Loucy (cell line): Measurements from ENCODE around the gene CELF3.

Experiments
- CTCF ChIP-seq: fragments of 200-600 bp; sonication (generic); conservative IDR thresholded peaks from 2 replicates; pipeline ENCODE4 v1.5.1; 2014; ENCODE audit warnings: mild to moderate bottlenecking, antibody characterized with exemption, low read length
- EZH2phosphoT487 ChIP-seq: fragments of 200-600 bp; IDR thresholded peaks from 2 replicates; pipeline ENCODE4 v1.6.1; 2018; ENCODE audit warnings: antibody characterized with exemption, mild to moderate bottlenecking, moderate library complexity, borderline replicate concordance

DNA sequence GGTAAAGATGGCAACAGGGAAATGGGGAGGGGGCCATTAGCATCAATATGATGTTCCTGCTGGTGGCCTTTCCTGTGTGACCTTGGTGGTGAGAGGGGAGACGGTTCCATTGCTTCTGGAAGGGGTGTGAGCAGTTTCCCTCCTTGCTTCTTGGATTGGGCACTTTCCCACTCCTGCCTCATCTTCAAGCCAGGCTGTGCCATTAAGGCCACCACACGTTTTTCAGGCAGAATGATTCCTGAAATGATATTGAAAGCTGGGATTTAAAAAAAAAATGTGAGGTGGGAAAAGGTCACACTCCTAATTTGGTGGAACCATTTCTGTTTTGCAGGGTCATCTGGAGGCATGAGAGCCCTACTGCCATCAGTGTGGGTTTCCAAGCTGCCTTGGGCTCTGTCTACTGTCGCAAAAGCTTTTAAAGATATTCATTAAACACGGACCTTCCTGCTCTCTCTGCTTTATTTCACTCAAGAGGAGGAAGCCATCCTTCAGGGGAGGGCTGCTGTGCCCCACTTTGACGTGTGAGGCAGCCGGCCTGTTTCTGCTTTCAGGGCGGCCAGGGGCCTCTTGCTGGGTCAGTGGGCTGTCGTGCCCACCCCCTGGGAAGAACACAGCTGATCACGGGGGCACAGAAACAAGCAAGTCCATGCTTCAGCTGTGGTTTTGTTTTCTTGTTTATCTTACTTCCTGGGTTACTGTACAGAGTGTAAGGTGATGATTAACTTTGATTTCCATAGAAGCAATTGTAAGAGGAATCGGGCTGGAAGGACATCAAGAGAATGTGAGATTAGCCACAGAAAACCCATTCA, 12.8 kb upstream of the CELF3 start:
- no peak for TF ChIP-seq CTCF
- TF ChIP-seq EZH2phosphoT487 = no peak
